IMR-90 (cell line): ENCODE results near the gene DNTTIP2. TPM values are rescaled to one million over a fixed set of nuclear protein-coding genes. Genes with fewer than 3 reads are reported as not detected.
A peak's percentile ranks its signal among the peaks of the same experiment; 100 is the strongest.

ENCODE experiments used
- ATAC-seq: fragments of 200-7000 bp; cut with Tn5 transposase; 2 replicates; pipeline ENCODE4 v1.9.1; 2020; ENCODE audit warnings: low read depth, mild to moderate bottlenecking, moderate library complexity
- BruUV-seq: library from RNA; stranded (reverse); fragments of 400-500 nt; replicated peaks from 2 replicates; lab custom pipeline; 2021; lab: Mats Ljungman, UMichigan
- CTCF ChIA-PET: fragments of 300-600 bp; formaldehyde crosslinking; extraction: SDS; loops from one replicate; lab custom pipeline; 2021; ENCODE audit warnings: antibody characterized with exemption; lab: Yijun Ruan, JAX
- POLR2A ChIA-PET: fragments of 300-600 bp; sonication (Branson Sonifier 250); formaldehyde crosslinking; loops from one replicate; lab custom pipeline; 2022; ENCODE audit warnings: antibody characterized with exemption; ENCODE audit not compliant: unreplicated experiment; lab: Charles Lee
- DNase-seq: peaks from one replicate; pipeline ENCODE4 v3.0.0; 2013
- H2AFZ ChIP-seq: replicated peaks from 2 replicates; pipeline ENCODE3; 2013; ENCODE audit warnings: low read length, mild to moderate bottlenecking; ENCODE audit not compliant: poor library complexity
- H2AK5ac ChIP-seq: 2 replicates; pipeline ENCODE4 v1.6.1; 2013; ENCODE audit warnings: low read depth, low read length, inconsistent platforms
- H2AK9ac ChIP-seq: replicated peaks from 2 replicates; pipeline ENCODE3; 2013; ENCODE audit warnings: mild to moderate bottlenecking, low read depth, low read length, moderate library complexity; ENCODE audit not compliant: poor library complexity
- H2BK120ac ChIP-seq: 2 replicates; pipeline ENCODE4 v1.6.1; 2013; ENCODE audit warnings: low read depth, low read length, inconsistent platforms
- H2BK15ac ChIP-seq: 3 replicates; pipeline ENCODE4 v1.6.1; 2013; ENCODE audit warnings: low read depth, low read length, inconsistent platforms
- H2BK20ac ChIP-seq: 2 replicates; pipeline ENCODE4 v1.6.1; 2013; ENCODE audit warnings: low read depth, mild to moderate bottlenecking, inconsistent platforms, low read length, moderate library complexity
- H2BK5ac ChIP-seq: 2 replicates; pipeline ENCODE4 v1.6.1; 2013; ENCODE audit warnings: mild to moderate bottlenecking, low read depth, low read length, inconsistent platforms; ENCODE audit not compliant: poor library complexity, severe bottlenecking
- H3K14ac ChIP-seq: replicated peaks from 2 replicates; pipeline ENCODE4 v1.6.1; 2013; ENCODE audit warnings: low read depth, low read length, inconsistent platforms
- H3K18ac ChIP-seq: 2 replicates; pipeline ENCODE4 v1.6.1; 2013; ENCODE audit warnings: low read depth, low read length, control low read depth
- H3K23ac ChIP-seq: 2 replicates; pipeline ENCODE4 v1.6.1; 2013; ENCODE audit warnings: low read depth, low read length, inconsistent platforms
- H3K27ac ChIP-seq: 2 replicates; pipeline ENCODE4 v1.5.1; 2013; ENCODE audit warnings: mild to moderate bottlenecking, control low read depth, low read length; ENCODE audit not compliant: insufficient read depth
- H3K27me3 ChIP-seq: 2 replicates; pipeline ENCODE4 v1.6.1; 2013; ENCODE audit warnings: low read length; ENCODE audit not compliant: control insufficient read depth, insufficient read depth
- H3K36me3 ChIP-seq: 2 replicates; pipeline ENCODE4 v1.6.1; 2013; ENCODE audit warnings: low read length, mixed read lengths; ENCODE audit not compliant: control insufficient read depth, insufficient read depth
- H3K4ac ChIP-seq: 2 replicates; pipeline ENCODE4 v1.6.1; 2013; ENCODE audit warnings: low read depth, low read length, inconsistent platforms
- H3K4me1 ChIP-seq: 2 replicates; pipeline ENCODE4 v1.6.1; 2013; ENCODE audit warnings: low read length, mixed read lengths; ENCODE audit not compliant: control insufficient read depth, insufficient read depth
- H3K4me2 ChIP-seq: 2 replicates; pipeline ENCODE4 v1.6.1; 2013; ENCODE audit warnings: low read depth, mild to moderate bottlenecking, control low read depth, low read length, moderate library complexity
- H3K4me3 ChIP-seq: 2 replicates; pipeline ENCODE4 v1.5.1; 2013; ENCODE audit warnings: low read depth, mild to moderate bottlenecking, control low read depth, low read length, moderate library complexity; ENCODE audit not compliant: insufficient read depth
- H3K56ac ChIP-seq: 2 replicates; pipeline ENCODE4 v1.6.1; 2013; ENCODE audit warnings: low read length, inconsistent platforms; ENCODE audit not compliant: insufficient read depth; ENCODE audit errors: extremely low read depth
- H3K79me1 ChIP-seq, 2 experiments: 2 replicates each; pipeline ENCODE4 v1.6.1; 2013; ENCODE audit warnings: low read length in 2 of 2, inconsistent platforms in 1 of 2, low read depth in 1 of 2
- H3K9ac ChIP-seq: 2 replicates; pipeline ENCODE4 v1.6.1; 2013; ENCODE audit warnings: low read depth, low read length, control low read depth
- H3K9me1 ChIP-seq: 2 replicates; pipeline ENCODE4 v1.6.1; 2013; ENCODE audit warnings: low read length, inconsistent platforms; ENCODE audit not compliant: insufficient read depth
- H3K9me3 ChIP-seq: 2 replicates; pipeline ENCODE4 v1.6.1; 2013; ENCODE audit warnings: low read length; ENCODE audit not compliant: control insufficient read depth, insufficient read depth
- H4K20me1 ChIP-seq: 2 replicates; pipeline ENCODE4 v1.6.1; 2013; ENCODE audit warnings: low read length, inconsistent platforms; ENCODE audit not compliant: insufficient read depth
- H4K5ac ChIP-seq: 2 replicates; pipeline ENCODE4 v1.6.1; 2013; ENCODE audit warnings: mild to moderate bottlenecking, low read depth, low read length, control low read depth
- H4K8ac ChIP-seq, 2 experiments: 2 replicates each; pipeline ENCODE4 v1.6.1; 2013; ENCODE audit warnings: low read depth in 2 of 2, low read length in 2 of 2, control low read depth in 1 of 2, inconsistent platforms in 1 of 2
- H4K91ac ChIP-seq: 2 replicates; pipeline ENCODE4 v1.6.1; 2013; ENCODE audit warnings: low read depth, low read length, inconsistent platforms; ENCODE audit not compliant: insufficient read depth
- BHLHE40 ChIP-seq: fragments of 150-350 bp; IDR thresholded peaks from 2 replicates; pipeline ENCODE4 v1.6.1; 2016; ENCODE audit warnings: mild to moderate bottlenecking, low read depth, low read length
- CEBPB ChIP-seq: IDR thresholded peaks from 2 replicates; pipeline ENCODE4 v1.6.1; 2012; ENCODE audit warnings: low read depth, low read length, improper control_type of control experiment
- MAFK ChIP-seq: IDR thresholded peaks from 2 replicates; pipeline ENCODE4 v1.6.1; 2012; ENCODE audit warnings: low read depth, low read length, improper control_type of control experiment
- RCOR1 ChIP-seq: IDR thresholded peaks from 2 replicates; pipeline ENCODE4 v1.6.1; 2012; ENCODE audit warnings: mild to moderate bottlenecking, low read length, improper control_type of control experiment; ENCODE audit not compliant: insufficient replicate concordance
- WGBS, 2 experiments: methylation state at CpG; one replicate each; pipeline versions ENCODE4 v1.1.5 to v1.1.7; 2013; ENCODE audit warnings: missing lambda C conversion rate in 2 of 2; ENCODE audit not compliant: insufficient read length in 1 of 2; ENCODE audit errors: extremely low coverage in 2 of 2; 5-methylcytosine and 5-hydroxymethylcytosine counted together
- dilution Hi-C: fragments of 300-500 bp; cut with HindIII; formaldehyde crosslinking; loops from one replicate; pipeline ENCODE4 v1.14.3; 2018; ENCODE audit warnings: low sequenced_read_pairs; ENCODE audit not compliant: unreplicated experiment
- in situ Hi-C: fragments of 300-500 bp; cut with MboI; formaldehyde crosslinking; loops from 3 replicates; pipeline ENCODE4 v1.14.3; 2019; ENCODE audit warnings: low sequenced_read_pairs, inconsistent platforms, mixed read lengths
- intact Hi-C: fragments of 100-400 bp; cut with micrococcal nuclease; formaldehyde crosslinking; loops from 2 replicates; pipeline ENCODE4 v1.10.0; 2022
- polyA plus RNA-seq, 3 experiments: library from polyadenylated mRNA; depleted of rRNA; stranded (reverse); fragments of >200 nt; gene quantifications; 2 replicates each; pipeline ENCODE4 v1.2.3, GENCODE V29; 2012; ENCODE audit warnings: low replicate concordance in 1 of 3
- total RNA-seq: library from RNA; depleted of rRNA; stranded (reverse); fragments of >200 nt; gene quantifications from 2 replicates; pipeline ENCODE4 v1.2.3, GENCODE V29; 2012

Gene DNTTIP2
- total and polyA plus RNA-seq, 2 of the 4 experiments (the other 2 are of a cell fraction), result 14.2 to 24.4 TPM

DNA sequence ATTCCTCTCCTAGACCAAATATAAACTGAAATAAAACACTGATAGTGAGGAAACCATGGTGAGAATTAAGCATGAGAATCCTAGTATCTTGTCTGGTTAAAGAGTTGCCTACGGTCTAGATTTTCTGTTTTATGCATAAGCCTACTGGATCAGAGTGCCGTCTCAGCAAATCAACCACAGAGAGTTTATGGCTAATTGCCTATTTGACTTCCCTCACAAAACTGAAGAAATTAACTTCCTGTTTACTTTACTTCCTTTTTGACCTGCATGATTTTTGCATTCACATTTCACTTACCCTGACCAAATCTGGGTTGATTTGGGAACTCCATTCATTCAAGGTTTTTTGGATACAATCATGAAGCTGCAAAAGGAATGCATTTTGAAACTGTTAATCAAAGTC lies 25.2 kb upstream of the DNTTIP2 start:
- Histone ChIP-seq H2BK20ac (no peak overlapping the region), H3K56ac (no peak overlapping the region), H3K4me1 (peaks cover 4% of the 10 kb centered on the region), H3K36me3 (peaks cover 5% of the 10 kb centered on the region), H2BK120ac (no peak overlapping the region), H3K27ac (no peak overlapping the region), H2AK5ac (no peak overlapping the region), H2BK15ac (no peak overlapping the region), H2AK9ac (no peak overlapping the region), H3K9ac (no peak overlapping the region), H3K9me1 (peaks cover 3% of the 10 kb centered on the region; the same call in 1 of the 2 replicates), H3K9me3 (no peaks in the 10 kb centered on the region), H3K4me2 (no peak overlapping the region; the same call in 1 of the 2 replicates), H3K4me3 (no peak overlapping the region), H4K20me1 (peaks cover 47% of the 10 kb centered on the region; the same call in 1 of the 2 replicates), H2AFZ (no peak overlapping the region), H3K23ac (no peak overlapping the region), H4K91ac (no peak overlapping the region), H3K14ac (0 out of 2 replicates have a peak overlapping the region, but pooled peaks have one; percentile 8), H3K27me3 (no peaks in the 10 kb centered on the region), H3K79me1 (peaks cover 16 to 65% of the 10 kb centered on the region in 2 experiments; a peak in 3 of 4 replicates), H4K5ac (no peak overlapping the region), H3K4ac (no peak overlapping the region), H2BK5ac (no peak overlapping the region), H4K8ac (no peak overlapping the region; a peak in 1 of 4 replicates), H3K18ac (no peak overlapping the region)
- CTCF ChIA-PET, result interaction anchor here (0.7 kb wide), 1 partner anchor 33 kb away, joined by 4 read pairs; no protein-coding TSS in a partner anchor
- in situ Hi-C loops, result no loop called here
- peak; percentile 57 for TF ChIP-seq MAFK
- no peak for TF ChIP-seq BHLHE40
- no peak for TF ChIP-seq CEBPB
- TF ChIP-seq RCOR1, result no peak
- POLR2A ChIA-PET, result no interaction called here
- BruUV-seq, result no TSS peak
- no peak for ATAC-seq
- no CpG with 5 or more reads among the region's 2 CpGs for WGBS, 2 experiments
- dilution Hi-C loops, result no loop called here
- intact Hi-C loops, result loop anchor here (10.0 kb wide), 2 partner anchors 331 to 901 kb away; partner anchors contain the start of gene ARHGAP29
- no peak for DNase-seq
